ENCODE data around the gene TNS3.

Gene TNS3

DNA sequence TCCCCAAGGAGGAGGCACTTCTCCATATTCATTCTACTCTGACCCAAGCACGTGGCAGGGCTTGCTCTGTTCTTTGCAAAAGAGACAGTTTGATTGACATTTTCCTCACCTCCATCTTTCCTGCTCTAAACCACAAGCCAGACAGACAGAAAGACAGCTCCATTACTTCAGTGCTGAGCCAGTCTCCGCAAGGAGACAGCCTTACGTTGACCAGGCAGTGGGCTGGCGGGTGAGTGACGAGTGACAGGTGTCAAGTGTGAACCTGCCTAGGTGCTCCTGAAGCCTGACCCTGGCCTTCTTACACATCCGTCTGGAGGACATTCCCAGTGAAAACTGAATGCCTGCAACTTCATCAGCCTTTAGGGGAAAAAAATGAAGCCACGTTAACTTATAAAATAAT, 314.6 kb downstream of the TNS3 start:
- DNase-seq (ENCODE audit: low read depth): no peak
- no peak overlapping the region for H3K4me3 ChIP-seq (ENCODE audit: low read depth, low read length)
- TF ChIP-seq MYC (IDR thresholded peaks at IDR 0.05; ENCODE audit: low read depth, low read length) (no peak), POLR2A (IDR thresholded peaks at IDR 0.05; ENCODE audit: extremely low read depth, insufficient read length) (no peak)
- TF ChIP-seq, protein P1, sequence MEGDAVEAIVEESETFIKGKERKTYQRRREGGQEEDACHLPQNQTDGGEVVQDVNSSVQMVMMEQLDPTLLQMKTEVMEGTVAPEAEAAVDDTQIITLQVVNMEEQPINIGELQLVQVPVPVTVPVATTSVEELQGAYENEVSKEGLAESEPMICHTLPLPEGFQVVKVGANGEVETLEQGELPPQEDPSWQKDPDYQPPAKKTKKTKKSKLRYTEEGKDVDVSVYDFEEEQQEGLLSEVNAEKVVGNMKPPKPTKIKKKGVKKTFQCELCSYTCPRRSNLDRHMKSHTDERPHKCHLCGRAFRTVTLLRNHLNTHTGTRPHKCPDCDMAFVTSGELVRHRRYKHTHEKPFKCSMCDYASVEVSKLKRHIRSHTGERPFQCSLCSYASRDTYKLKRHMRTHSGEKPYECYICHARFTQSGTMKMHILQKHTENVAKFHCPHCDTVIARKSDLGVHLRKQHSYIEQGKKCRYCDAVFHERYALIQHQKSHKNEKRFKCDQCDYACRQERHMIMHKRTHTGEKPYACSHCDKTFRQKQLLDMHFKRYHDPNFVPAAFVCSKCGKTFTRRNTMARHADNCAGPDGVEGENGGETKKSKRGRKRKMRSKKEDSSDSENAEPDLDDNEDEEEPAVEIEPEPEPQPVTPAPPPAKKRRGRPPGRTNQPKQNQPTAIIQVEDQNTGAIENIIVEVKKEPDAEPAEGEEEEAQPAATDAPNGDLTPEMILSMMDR (IDR thresholded peaks at IDR 0.05; ENCODE audit: low read depth, low read length): no peak
- TF ChIP-seq, protein P2, sequence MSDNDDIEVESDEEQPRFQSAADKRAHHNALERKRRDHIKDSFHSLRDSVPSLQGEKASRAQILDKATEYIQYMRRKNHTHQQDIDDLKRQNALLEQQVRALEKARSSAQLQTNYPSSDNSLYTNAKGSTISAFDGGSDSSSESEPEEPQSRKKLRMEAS (IDR thresholded peaks at IDR 0.05; ENCODE audit: low read depth, low read length): no peak

DNA sequence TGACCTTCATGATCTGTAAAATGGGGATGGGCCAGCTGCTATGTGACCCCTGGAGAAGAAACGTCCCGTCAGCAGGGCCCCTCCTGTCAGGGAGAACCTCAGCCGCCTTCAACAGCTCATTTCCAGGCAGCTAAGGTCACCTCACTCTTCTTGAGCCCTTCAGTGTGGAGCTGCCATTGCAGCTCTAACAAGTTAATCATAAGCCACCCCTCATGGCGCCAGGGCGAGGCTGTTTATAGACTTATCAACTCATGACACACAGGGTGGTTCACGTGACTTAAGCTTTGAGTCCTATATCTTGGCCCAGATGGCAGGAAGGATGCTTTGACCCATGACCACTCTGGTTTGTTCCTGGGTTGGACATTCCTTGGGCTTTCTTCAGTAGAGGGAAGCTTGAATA, 315.1 kb downstream of the TNS3 start:
- H3K4me3 ChIP-seq (ENCODE audit: low read depth, low read length): no peak overlapping the region
- TF ChIP-seq, protein P1 (IDR thresholded peaks at IDR 0.05; ENCODE audit: low read depth, low read length): no peak
- TF ChIP-seq MYC (IDR thresholded peaks at IDR 0.05; ENCODE audit: low read depth, low read length): no peak
- TF ChIP-seq, protein P2 (IDR thresholded peaks at IDR 0.05; ENCODE audit: low read depth, low read length): no peak
- no peak for TF ChIP-seq POLR2A (IDR thresholded peaks at IDR 0.05; ENCODE audit: extremely low read depth, insufficient read length)
- DNase-seq (ENCODE audit: low read depth): no peak

DNA sequence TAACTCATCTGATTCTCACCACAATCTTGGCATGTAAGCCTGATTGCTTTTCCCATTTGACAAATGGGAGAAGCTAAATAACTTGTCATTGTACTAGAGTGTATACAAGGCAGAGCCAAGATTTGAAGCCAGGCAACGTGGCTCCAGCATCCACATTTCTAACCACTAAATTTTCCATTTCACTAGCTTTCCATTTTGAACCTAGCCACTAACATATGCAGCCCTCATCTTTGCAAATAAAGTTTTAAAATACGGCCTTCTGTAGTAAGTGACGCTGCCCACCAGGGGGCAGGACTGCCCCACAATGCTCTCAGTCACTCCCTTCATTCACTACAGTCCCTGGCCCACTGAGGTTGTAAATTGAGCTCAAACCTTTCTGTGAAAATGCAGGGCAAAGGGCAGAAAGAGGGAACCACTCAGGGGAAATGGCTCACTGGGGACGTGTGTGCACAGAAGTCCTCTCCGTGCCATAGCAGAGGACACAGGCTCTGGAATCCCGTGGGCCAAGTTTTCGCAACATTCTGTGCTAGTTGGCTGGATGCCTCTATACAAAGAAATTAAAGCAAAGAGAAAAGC, 315.7 kb downstream of the TNS3 start:
- DNase-seq (ENCODE audit: low read depth): peak; percentile 88
- H3K4me3 ChIP-seq (ENCODE audit: low read depth, low read length): no peak overlapping the region
- TF ChIP-seq, protein P2 (IDR thresholded peaks at IDR 0.05; ENCODE audit: low read depth, low read length): 0 out of 2 replicates have a peak, but pooled peaks have one; percentile 9
- no peak for TF ChIP-seq POLR2A (IDR thresholded peaks at IDR 0.05; ENCODE audit: extremely low read depth, insufficient read length)
- TF ChIP-seq, protein P1 (IDR thresholded peaks at IDR 0.05; ENCODE audit: low read depth, low read length): peak; percentile 97
- no peak for TF ChIP-seq MYC (IDR thresholded peaks at IDR 0.05; ENCODE audit: low read depth, low read length)

DNA sequence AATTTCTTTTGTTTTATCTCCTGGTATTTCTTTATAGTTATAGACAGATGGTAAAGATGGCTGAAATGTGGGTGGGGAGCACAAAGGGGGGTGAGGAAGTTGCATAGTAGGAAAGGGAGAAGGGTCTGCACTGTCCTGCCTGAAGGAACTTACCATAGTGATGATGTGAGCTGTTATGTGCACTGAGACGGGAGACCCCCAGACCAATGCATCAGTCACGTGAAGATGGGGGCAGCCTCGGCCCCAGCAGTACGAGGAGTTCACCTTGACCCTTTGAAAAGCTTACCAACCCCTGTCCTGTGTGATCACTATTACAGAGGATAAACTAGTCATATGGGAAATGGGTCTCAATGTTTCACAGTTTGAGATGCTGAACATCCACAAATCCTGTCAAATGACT, 316.3 kb downstream of the TNS3 start:
- DNase-seq (ENCODE audit: low read depth): no peak
- H3K4me3 ChIP-seq (ENCODE audit: low read depth, low read length): no peak overlapping the region
- TF ChIP-seq, protein P2 (IDR thresholded peaks at IDR 0.05; ENCODE audit: low read depth, low read length): no peak
- TF ChIP-seq MYC (IDR thresholded peaks at IDR 0.05; ENCODE audit: low read depth, low read length) (no peak), POLR2A (IDR thresholded peaks at IDR 0.05; ENCODE audit: extremely low read depth, insufficient read length) (no peak)
- TF ChIP-seq, protein P1 (IDR thresholded peaks at IDR 0.05; ENCODE audit: low read depth, low read length): no peak

DNA sequence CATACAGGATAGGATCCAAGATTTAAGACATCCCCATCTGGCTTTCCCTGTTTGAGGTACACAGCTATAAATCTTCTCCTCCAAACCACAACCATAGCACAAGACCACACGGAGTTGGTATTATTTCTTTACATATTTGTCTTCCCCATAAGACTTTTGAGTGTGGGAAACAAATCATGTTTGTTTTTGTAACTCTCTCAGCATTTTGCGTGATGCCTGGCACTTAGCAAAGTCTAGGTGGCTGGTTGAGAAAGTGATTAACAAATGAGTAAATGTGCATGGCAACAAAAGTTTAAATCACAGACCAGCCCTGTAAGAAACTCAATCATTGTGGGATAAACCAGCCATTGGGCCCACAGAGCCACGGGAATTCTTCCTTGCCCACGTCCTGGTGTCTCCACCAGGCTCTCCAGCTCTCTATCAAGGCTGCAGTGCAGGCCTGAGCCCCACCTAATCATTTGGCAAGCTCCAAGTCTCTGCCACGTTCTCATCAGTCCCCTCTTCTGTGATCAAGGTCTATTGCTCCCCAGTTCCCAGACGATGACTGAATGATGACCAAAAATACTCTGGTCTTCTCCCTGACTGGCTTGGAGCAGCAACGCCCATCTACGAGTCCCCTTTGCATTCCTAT, 317.8 kb downstream of the TNS3 start:
- TF ChIP-seq, protein P1 (IDR thresholded peaks at IDR 0.05; ENCODE audit: low read depth, low read length): no peak
- H3K4me3 ChIP-seq (ENCODE audit: low read depth, low read length): no peak overlapping the region
- no peak for DNase-seq (ENCODE audit: low read depth)
